Prostate gland (tissue), 2 donors: ENCODE results near the gene ARHGAP6.

ENCODE experiments used
- CTCF ChIP-seq, 4 experiments: fragments of 200-600 bp in 2 of 4; fragments of 450-650 bp in 2 of 4; sonication (generic) in 2 of 4; IDR thresholded peaks; 1 replicate in 3 of 4; 2 replicates in 1 of 4; pipeline ENCODE4 v1.5.1; 2016 to 2019; ENCODE audit warnings: antibody characterized with exemption in 4 of 4, mild to moderate bottlenecking in 2 of 4, moderate library complexity in 2 of 4
- POLR2A ChIP-seq: fragments of 450-650 bp; IDR thresholded peaks from one replicate; pipeline ENCODE4 v1.6.1; 2016; ENCODE audit warnings: antibody characterized with exemption, mild to moderate bottlenecking
- POLR2AphosphoS5 ChIP-seq: sonication (generic); formaldehyde crosslinking; IDR thresholded peaks from one replicate; pipeline ENCODE4 v1.6.1; 2017; ENCODE audit warnings: antibody characterized with exemption

DNA sequence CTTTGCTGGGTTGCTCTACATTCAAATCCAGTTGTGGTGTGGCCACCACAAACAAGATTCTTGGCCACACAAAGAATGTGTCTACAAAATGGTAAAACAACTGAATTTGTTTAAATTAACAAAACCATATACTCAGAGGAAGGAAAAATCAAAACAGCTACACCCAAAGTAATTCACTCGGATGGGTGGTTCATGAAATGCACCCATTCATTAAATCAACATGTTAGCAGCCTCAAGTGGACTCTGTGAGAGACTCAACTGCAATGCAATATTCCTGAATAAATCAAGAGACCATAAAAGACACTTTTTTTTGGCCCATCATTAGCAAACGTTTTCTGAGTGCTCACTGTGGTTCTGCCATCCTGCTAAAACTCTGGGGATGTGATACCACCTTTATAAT lies 383.7 kb downstream of the ARHGAP6 start:
- TF ChIP-seq POLR2AphosphoS5 = no peak
- no peak for TF ChIP-seq CTCF (IDR thresholded peaks at IDR 0.05)
- TF ChIP-seq POLR2A = no peak
